Chondrocyte (in vitro differentiated cells): ENCODE results near the gene FUT6. TPM values are rescaled to one million over a fixed set of nuclear protein-coding genes. Genes with fewer than 3 reads are reported as not detected.
"Not testable (repeated sequence)": the region's sequence is repeated elsewhere in the genome, so short reads cannot be mapped to it uniquely, and the experiment has no call there.

ENCODE experiments used
- DNase-seq: peaks from one replicate; pipeline ENCODE4 v3.0.0; 2021; ENCODE audit warnings: mixed read lengths, low spot score
- H3K27ac Mint-ChIP-seq: one replicate; pipeline ENCODE4 v1.8.0; 2021; ENCODE audit warnings: mild to moderate bottlenecking, moderate library complexity, mixed read lengths; ENCODE audit not compliant: unreplicated experiment
- H3K27me3 Mint-ChIP-seq: 2 replicates; pipeline ENCODE4 v1.8.0; 2021; ENCODE audit warnings: low read depth, mixed read lengths
- H3K36me3 Mint-ChIP-seq: 2 replicates; pipeline ENCODE4 v1.8.0; 2021; ENCODE audit warnings: low read depth, mixed read lengths
- H3K4me1 Mint-ChIP-seq: 2 replicates; pipeline ENCODE4 v1.8.0; 2021; ENCODE audit warnings: low read depth, mild to moderate bottlenecking, mixed read lengths
- H3K4me3 Mint-ChIP-seq: one replicate; pipeline ENCODE4 v1.8.0; 2021; ENCODE audit warnings: mild to moderate bottlenecking, moderate library complexity, mixed read lengths; ENCODE audit not compliant: unreplicated experiment
- H3K9me3 Mint-ChIP-seq: 2 replicates; pipeline ENCODE4 v1.8.0; 2021; ENCODE audit warnings: low read depth, mixed read lengths
- long read RNA-seq: library from polyadenylated mRNA; stranded (forward); transcript quantifications from one replicate; pipeline ENCODE4 v2.0.0, GENCODE V29; 2021
- total RNA-seq: library from RNA; stranded (reverse); gene quantifications from 3 replicates; pipeline ENCODE4 v1.2.1, GENCODE V29; 2021
- TF ChIP-seq, protein P1 (sequence below): fragments of 200-600 bp; sonication (generic); IDR thresholded peaks from 2 replicates; pipeline ENCODE4 v1.5.0; 2021; ENCODE audit warnings: antibody characterized with exemption, mild to moderate bottlenecking, moderate library complexity

FUT6 gene
- not detected in 3 replicates for total RNA-seq
- long read RNA-seq = 0 reads

GRCh38 chr19:5839065-5840017 lies at the start of gene FUT6:
FUT6 (minus strand) TSS chr19:5839702; CDS start chr19:5832567, 7,135 bp downstream.
- Mint-ChIP-seq H3K27me3 (peaks cover 4% of the 10 kb centered on the region), H3K27ac (no peak within 1 kb of the TSS), H3K4me1 (no peaks in the 10 kb centered on the region), H3K36me3 (no peaks in the 10 kb centered on the region), H3K9me3 (no peaks in the 10 kb centered on the region), H3K4me3 (no peak within 1 kb of the TSS)
- TF ChIP-seq, protein P1, sequence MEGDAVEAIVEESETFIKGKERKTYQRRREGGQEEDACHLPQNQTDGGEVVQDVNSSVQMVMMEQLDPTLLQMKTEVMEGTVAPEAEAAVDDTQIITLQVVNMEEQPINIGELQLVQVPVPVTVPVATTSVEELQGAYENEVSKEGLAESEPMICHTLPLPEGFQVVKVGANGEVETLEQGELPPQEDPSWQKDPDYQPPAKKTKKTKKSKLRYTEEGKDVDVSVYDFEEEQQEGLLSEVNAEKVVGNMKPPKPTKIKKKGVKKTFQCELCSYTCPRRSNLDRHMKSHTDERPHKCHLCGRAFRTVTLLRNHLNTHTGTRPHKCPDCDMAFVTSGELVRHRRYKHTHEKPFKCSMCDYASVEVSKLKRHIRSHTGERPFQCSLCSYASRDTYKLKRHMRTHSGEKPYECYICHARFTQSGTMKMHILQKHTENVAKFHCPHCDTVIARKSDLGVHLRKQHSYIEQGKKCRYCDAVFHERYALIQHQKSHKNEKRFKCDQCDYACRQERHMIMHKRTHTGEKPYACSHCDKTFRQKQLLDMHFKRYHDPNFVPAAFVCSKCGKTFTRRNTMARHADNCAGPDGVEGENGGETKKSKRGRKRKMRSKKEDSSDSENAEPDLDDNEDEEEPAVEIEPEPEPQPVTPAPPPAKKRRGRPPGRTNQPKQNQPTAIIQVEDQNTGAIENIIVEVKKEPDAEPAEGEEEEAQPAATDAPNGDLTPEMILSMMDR = no peak
- no peak for DNase-seq

DNA sequence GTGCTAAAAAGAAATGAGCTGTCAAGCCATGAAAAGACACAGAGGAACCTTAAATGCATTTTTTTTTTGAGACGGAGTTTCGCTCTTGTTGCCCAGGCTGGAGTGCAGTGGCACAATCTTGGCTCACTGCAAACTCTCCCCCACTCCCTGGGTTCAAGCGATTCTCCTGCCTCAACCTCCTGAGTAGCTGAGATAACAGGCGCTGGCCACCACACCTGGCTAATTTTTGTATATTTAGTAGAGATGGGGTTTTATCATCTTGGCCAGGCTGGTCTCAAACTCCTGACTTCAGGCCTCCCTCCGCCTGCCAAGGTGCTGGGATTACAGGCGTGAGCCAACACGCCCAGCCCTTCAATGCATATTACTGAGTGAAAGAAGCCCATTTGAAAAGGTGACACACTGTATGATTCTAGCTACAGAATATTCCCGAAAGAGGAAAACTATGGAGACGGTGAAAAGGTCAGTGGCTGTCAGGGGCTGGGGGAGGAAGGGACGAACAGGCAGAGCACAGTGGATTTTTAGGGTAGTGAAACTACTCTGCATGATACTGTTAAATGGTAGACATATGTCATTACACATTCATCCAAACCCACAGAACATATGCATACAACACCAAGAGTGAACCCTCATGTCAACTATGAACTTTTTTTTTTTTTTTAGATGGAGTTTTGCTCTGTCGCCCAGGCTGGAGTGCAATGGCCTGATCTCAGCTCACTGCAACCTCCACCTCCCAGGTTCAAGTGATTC lies 44.7 kb upstream of the FUT6 start:
- not testable (repeated sequence) for H3K9me3 Mint-ChIP-seq, H3K27ac Mint-ChIP-seq, H3K36me3 Mint-ChIP-seq, H3K27me3 Mint-ChIP-seq, DNase-seq, H3K4me3 Mint-ChIP-seq
- H3K4me1 Mint-ChIP-seq = peaks cover 18% of the 10 kb centered on the region

- H3K36me3 Mint-ChIP-seq, H3K9me3 Mint-ChIP-seq, H3K27ac Mint-ChIP-seq, H3K4me3 Mint-ChIP-seq, H3K27me3 Mint-ChIP-seq, DNase-seq: not testable (repeated sequence)
- peaks cover 18% of the 10 kb centered on the region for H3K4me1 Mint-ChIP-seq
Measured at GRCh38 chr19:5883157-5883873, 43.8 kb upstream of the FUT6 start.

- H3K9me3 Mint-ChIP-seq = no peaks in the 10 kb centered on the region
- no peaks in the 10 kb centered on the region for H3K36me3 Mint-ChIP-seq
- no peak overlapping the region for H3K4me3 Mint-ChIP-seq
- peaks cover 18% of the 10 kb centered on the region for H3K4me1 Mint-ChIP-seq
- TF ChIP-seq, protein P1 = no peak
- no peak for DNase-seq
- no peak overlapping the region for H3K27ac Mint-ChIP-seq
- no peaks in the 10 kb centered on the region for H3K27me3 Mint-ChIP-seq
Measured at GRCh38 chr19:5882421-5882968, 43.0 kb upstream of the FUT6 start.

GRCh38 chr19:5881543-5882299 lies 42.2 kb upstream of the FUT6 start:
- no peak overlapping the region for H3K27ac Mint-ChIP-seq

More at GRCh38 chr19:5881543-5882299, 42.2 kb upstream of the FUT6 start:
- peaks cover 18% of the 10 kb centered on the region for H3K4me1 Mint-ChIP-seq
- no peaks in the 10 kb centered on the region for H3K27me3 Mint-ChIP-seq
- no peak overlapping the region for H3K4me3 Mint-ChIP-seq
- no peaks in the 10 kb centered on the region for H3K36me3 Mint-ChIP-seq
- H3K9me3 Mint-ChIP-seq = no peaks in the 10 kb centered on the region
- TF ChIP-seq, protein P1 = no peak
- no peak for DNase-seq
